IPS-18a (cell line): Measurements from ENCODE around the gene MTNR1A.

Experiments
- H3K27ac ChIP-seq: one replicate; pipeline ENCODE4 v1.5.1; 2013; ENCODE audit warnings: low read length
- H3K27me3 ChIP-seq: one replicate; pipeline ENCODE4 v1.6.1; 2013; ENCODE audit warnings: mild to moderate bottlenecking, low read length; ENCODE audit not compliant: control insufficient read depth, insufficient read depth
- H3K36me3 ChIP-seq: one replicate; pipeline ENCODE4 v1.6.1; 2013; ENCODE audit warnings: low read depth, low read length; ENCODE audit not compliant: control insufficient read depth
- H3K4me1 ChIP-seq: one replicate; pipeline ENCODE4 v1.6.1; 2013; ENCODE audit warnings: low read depth, low read length; ENCODE audit not compliant: control insufficient read depth
- H3K4me3 ChIP-seq: one replicate; pipeline ENCODE4 v1.5.1; 2013; ENCODE audit warnings: low read length
- H3K9ac ChIP-seq: one replicate; pipeline ENCODE4 v1.6.1; 2013; ENCODE audit warnings: mild to moderate bottlenecking, low read length, moderate library complexity
- H3K9me3 ChIP-seq: one replicate; pipeline ENCODE4 v1.6.1; 2013; ENCODE audit warnings: low read depth, low read length; ENCODE audit not compliant: control insufficient read depth

The MTNR1A gene

GRCh38 chr4:186554914-186555827 lies at the start of gene MTNR1A:
TSS of gene MTNR1A (minus strand) at chr4:186555567. CDS start at chr4:186555365, 202 bp downstream.
- Histone ChIP-seq H3K27ac (no peak within 1 kb of the TSS), H3K9ac (peak within 1 kb of the TSS; percentile 4), H3K4me3 (peak within 1 kb of the TSS; percentile 74), H3K36me3 (no peaks in the 10 kb centered on the region), H3K27me3 (peaks cover 19% of the 10 kb centered on the region), H3K4me1 (peaks cover 9% of the 10 kb centered on the region), H3K9me3 (no peaks in the 10 kb centered on the region)

DNA sequence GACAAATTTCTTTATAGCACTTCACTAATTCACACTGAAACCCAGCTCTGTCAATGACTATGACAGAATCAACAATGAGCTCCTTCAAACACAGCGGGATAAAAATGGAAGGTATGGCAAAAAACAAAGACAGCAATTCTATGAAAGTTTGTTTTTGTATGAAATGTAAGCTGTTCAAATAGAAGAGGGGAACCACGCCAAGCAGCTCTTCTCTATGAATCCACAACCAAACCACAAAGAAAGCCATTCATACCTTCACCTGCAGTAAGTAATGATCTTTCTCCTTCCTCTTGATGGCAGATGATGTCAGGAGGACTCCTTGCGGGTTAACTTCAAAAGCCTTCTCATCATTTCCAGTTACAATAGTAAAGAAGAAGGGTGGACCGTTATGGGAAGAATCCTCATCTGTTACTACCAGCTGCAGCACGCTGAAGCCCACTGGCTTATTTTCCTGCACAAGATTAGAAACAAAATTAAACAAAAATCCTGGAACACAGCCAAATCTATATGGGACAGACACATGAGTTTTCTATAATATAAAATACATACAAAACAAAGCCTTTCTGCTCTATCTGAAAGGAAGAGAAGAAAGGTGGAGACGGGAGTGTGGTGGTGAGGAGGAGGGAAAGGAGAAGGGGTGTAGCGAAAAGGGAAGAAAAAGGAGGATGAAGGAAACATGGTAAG lies 48.9 kb upstream of the MTNR1A start:
- H3K9me3 ChIP-seq = peaks cover 4% of the 10 kb centered on the region
- no peaks in the 10 kb centered on the region for H3K4me1 ChIP-seq
- no peaks in the 10 kb centered on the region for H3K27me3 ChIP-seq
- H3K9ac ChIP-seq = no peak overlapping the region
- H3K4me3 ChIP-seq = no peak overlapping the region
- peaks cover 86% of the 10 kb centered on the region for H3K36me3 ChIP-seq
- no peak overlapping the region for H3K27ac ChIP-seq

GRCh38 chr4:186602978-186603377 lies 47.6 kb upstream of the MTNR1A start:
- Histone ChIP-seq H3K27ac (no peak overlapping the region), H3K9ac (no peak overlapping the region), H3K9me3 (peaks cover 4% of the 10 kb centered on the region), H3K36me3 (peaks cover 82% of the 10 kb centered on the region), H3K4me1 (no peaks in the 10 kb centered on the region), H3K27me3 (no peaks in the 10 kb centered on the region), H3K4me3 (no peak overlapping the region)

DNA sequence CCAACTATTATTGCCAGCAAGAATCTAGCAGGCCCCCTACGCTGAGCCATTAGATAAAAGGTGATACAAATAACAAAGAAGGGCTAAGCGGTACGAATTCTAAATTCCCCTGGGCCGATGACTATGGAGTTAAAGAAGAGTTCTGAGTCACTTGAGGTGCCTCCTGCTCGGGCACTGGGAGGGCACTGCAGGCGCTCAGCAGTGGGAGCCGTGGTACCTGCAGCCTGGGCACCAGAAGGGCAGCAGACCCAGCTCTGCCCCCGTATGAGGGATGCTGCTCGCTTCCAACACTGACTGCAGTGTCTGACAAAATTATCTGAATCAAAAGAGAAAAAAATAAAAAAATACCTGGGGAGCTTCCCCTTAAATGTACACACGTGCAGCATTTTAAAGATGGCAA lies 44.1 kb upstream of the MTNR1A start:
- Histone ChIP-seq H3K9me3 (peaks cover 4% of the 10 kb centered on the region), H3K4me3 (no peak overlapping the region), H3K27me3 (no peaks in the 10 kb centered on the region), H3K36me3 (peaks cover 91% of the 10 kb centered on the region), H3K4me1 (no peaks in the 10 kb centered on the region), H3K27ac (no peak overlapping the region), H3K9ac (no peak overlapping the region)

GRCh38 chr4:186598686-186599085 lies 43.3 kb upstream of the MTNR1A start:
- Histone ChIP-seq H3K36me3 (peaks cover 89% of the 10 kb centered on the region), H3K27ac (no peak overlapping the region), H3K4me1 (no peaks in the 10 kb centered on the region), H3K9ac (no peak overlapping the region), H3K9me3 (peaks cover under 1% of the 10 kb centered on the region), H3K4me3 (no peak overlapping the region), H3K27me3 (no peaks in the 10 kb centered on the region)

DNA sequence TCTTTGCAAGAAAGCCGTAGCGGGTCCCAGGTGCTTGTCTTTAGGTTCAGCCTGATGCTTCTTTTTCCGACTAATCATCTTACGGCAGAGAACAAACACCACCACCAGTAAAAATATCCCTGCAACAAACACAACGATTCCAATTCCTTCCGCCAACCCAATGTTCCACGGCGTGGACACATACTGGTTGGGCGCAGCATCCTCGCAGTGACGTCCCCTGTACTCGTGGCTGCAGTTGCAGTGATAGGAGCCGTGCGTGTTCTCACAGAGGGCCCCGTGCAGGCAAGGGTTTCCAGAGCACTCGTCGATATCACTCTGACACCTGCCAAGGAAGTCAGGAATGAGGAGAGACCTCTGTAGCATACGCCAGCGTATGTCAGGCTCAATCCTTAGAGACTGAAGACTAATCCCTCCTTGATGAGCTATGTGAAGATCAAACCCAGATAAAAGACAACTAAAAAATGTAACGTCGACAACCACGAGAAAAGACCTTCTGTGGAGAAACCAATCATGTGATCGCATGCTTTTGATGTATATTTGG lies 41.6 kb upstream of the MTNR1A start:
- Histone ChIP-seq H3K4me1 (no peaks in the 10 kb centered on the region), H3K9ac (no peak overlapping the region), H3K27me3 (no peaks in the 10 kb centered on the region), H3K27ac (no peak overlapping the region), H3K9me3 (no peaks in the 10 kb centered on the region), H3K36me3 (peaks cover 80% of the 10 kb centered on the region), H3K4me3 (no peak overlapping the region)

GRCh38 chr4:186596346-186596745 lies 41.0 kb upstream of the MTNR1A start:
- Histone ChIP-seq H3K27me3 (no peaks in the 10 kb centered on the region), H3K4me1 (no peaks in the 10 kb centered on the region), H3K9me3 (no peaks in the 10 kb centered on the region), H3K4me3 (no peak overlapping the region), H3K27ac (no peak overlapping the region), H3K9ac (no peak overlapping the region), H3K36me3 (peaks cover 76% of the 10 kb centered on the region)

DNA sequence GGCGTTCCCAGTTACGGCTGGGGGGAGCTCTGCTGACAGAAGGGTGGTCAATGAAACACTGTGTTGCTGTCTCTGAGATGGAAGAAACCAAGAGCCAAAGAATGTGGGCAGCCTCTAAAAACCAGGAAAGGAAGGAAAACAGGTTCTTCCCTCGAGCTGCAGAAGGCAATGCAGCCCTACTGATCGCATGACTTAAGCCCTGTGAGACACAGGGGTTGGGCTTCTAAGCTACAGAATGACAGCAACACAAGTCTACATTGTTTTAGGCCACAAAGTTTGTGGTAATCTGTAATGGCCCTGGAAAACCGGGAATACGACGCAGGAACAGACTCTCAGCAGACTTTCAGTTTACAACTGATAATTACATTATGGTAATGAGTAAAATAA lies 38.2 kb upstream of the MTNR1A start:
- H3K4me3 ChIP-seq = no peak overlapping the region
- H3K27me3 ChIP-seq = no peaks in the 10 kb centered on the region
- H3K4me1 ChIP-seq = no peaks in the 10 kb centered on the region
- H3K36me3 ChIP-seq = peaks cover 65% of the 10 kb centered on the region
- no peak overlapping the region for H3K27ac ChIP-seq
- H3K9me3 ChIP-seq = no peaks in the 10 kb centered on the region
- H3K9ac ChIP-seq = no peak overlapping the region

- no peaks in the 10 kb centered on the region for H3K9me3 ChIP-seq
- H3K9ac ChIP-seq = no peak overlapping the region
- H3K4me3 ChIP-seq = no peak overlapping the region
- peaks cover 68% of the 10 kb centered on the region for H3K36me3 ChIP-seq
- H3K4me1 ChIP-seq = no peaks in the 10 kb centered on the region
- H3K27ac ChIP-seq = no peak overlapping the region
- no peaks in the 10 kb centered on the region for H3K27me3 ChIP-seq
Measured at GRCh38 chr4:186592966-186593586, 37.7 kb upstream of the MTNR1A start.

GRCh38 chr4:186592445-186592844 lies 37.1 kb upstream of the MTNR1A start:
- H3K36me3 ChIP-seq = peaks cover 63% of the 10 kb centered on the region
- H3K27ac ChIP-seq = no peak overlapping the region
- H3K9ac ChIP-seq = no peak overlapping the region

GRCh38 chr4:186591651-186592050 lies 36.3 kb upstream of the MTNR1A start:
- Histone ChIP-seq H3K9me3 (no peaks in the 10 kb centered on the region), H3K27ac (no peak overlapping the region), H3K4me1 (no peaks in the 10 kb centered on the region), H3K36me3 (peaks cover 56% of the 10 kb centered on the region), H3K27me3 (no peaks in the 10 kb centered on the region), H3K9ac (no peak overlapping the region), H3K4me3 (no peak overlapping the region)

More at GRCh38 chr4:186592445-186592844, 37.1 kb upstream of the MTNR1A start:
- Histone ChIP-seq H3K4me1 (no peaks in the 10 kb centered on the region), H3K27me3 (no peaks in the 10 kb centered on the region), H3K9me3 (no peaks in the 10 kb centered on the region), H3K4me3 (no peak overlapping the region)
